Measurements from ENCODE around the gene PAAF1.

DNA sequence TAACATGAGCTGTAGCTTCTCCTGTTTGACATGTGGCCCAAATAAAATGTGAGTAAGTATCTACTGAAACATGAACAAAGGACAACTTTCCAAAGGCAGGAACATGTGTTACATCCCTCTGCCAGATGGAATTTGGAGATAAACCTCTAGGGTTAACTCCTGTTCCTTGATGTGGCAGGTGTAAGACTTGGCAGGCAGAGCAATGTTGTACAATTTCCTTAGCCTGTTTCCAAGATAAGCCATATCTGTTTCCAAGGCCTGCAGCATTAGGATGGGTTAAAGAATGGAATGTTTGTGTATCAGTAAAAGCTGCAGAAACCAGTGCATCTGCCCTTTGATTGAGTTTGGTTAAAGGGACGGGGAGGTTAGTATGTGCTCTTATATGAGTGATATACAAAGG, 65.2 kb downstream of the PAAF1 start:
- TF ChIP-seq POLR2A (IDR thresholded peaks at IDR 0.05): no peak
- TF ChIP-seq, protein P1, sequence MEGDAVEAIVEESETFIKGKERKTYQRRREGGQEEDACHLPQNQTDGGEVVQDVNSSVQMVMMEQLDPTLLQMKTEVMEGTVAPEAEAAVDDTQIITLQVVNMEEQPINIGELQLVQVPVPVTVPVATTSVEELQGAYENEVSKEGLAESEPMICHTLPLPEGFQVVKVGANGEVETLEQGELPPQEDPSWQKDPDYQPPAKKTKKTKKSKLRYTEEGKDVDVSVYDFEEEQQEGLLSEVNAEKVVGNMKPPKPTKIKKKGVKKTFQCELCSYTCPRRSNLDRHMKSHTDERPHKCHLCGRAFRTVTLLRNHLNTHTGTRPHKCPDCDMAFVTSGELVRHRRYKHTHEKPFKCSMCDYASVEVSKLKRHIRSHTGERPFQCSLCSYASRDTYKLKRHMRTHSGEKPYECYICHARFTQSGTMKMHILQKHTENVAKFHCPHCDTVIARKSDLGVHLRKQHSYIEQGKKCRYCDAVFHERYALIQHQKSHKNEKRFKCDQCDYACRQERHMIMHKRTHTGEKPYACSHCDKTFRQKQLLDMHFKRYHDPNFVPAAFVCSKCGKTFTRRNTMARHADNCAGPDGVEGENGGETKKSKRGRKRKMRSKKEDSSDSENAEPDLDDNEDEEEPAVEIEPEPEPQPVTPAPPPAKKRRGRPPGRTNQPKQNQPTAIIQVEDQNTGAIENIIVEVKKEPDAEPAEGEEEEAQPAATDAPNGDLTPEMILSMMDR (IDR thresholded peaks at IDR 0.05): no peak

Data from testis (tissue), 2 donors.